HFF-Myc (cell line): ENCODE measurements around the gene ZNRF1.
"Not testable (repeated sequence)": the region's sequence is repeated elsewhere in the genome, so short reads cannot be mapped to it uniquely, and the experiment has no call there.

Experiments
- DNase-seq: peaks from one replicate; pipeline ENCODE4 v3.0.0-alpha.2; 2011; ENCODE audit warnings: low read depth; ENCODE audit errors: extremely low read depth
- H3K4me3 ChIP-seq: replicated peaks from 2 replicates; pipeline ENCODE4 v1.5.1; 2011; ENCODE audit warnings: low read depth, mild to moderate bottlenecking, control low read depth, low read length
- CTCF ChIP-seq: IDR thresholded peaks from 2 replicates; pipeline ENCODE4 v1.5.1; 2012; ENCODE audit warnings: mild to moderate bottlenecking, low read depth, low read length, control low read depth; ENCODE audit errors: missing control alignments

Gene ZNRF1

GRCh38 chr16:75019586-75019985 is 20.8 kb downstream of the ZNRF1 start:
- no peak for DNase-seq
- no peak overlapping the region for H3K4me3 ChIP-seq
- no peak for TF ChIP-seq CTCF

- no peak for DNase-seq
- no peak overlapping the region for H3K4me3 ChIP-seq
- TF ChIP-seq CTCF = no peak
Observed at GRCh38 chr16:75021410-75021809, 22.6 kb downstream of the ZNRF1 start.

GRCh38 chr16:75022567-75022966 is 23.7 kb downstream of the ZNRF1 start:
- no peak for TF ChIP-seq CTCF
- no peak for DNase-seq
- H3K4me3 ChIP-seq = no peak overlapping the region

- no peak for TF ChIP-seq CTCF
- no peak for DNase-seq
- no peak overlapping the region for H3K4me3 ChIP-seq
Observed at GRCh38 chr16:75023009-75023408, 24.2 kb downstream of the ZNRF1 start.

- TF ChIP-seq CTCF = no peak
- no peak overlapping the region for H3K4me3 ChIP-seq
- no peak for DNase-seq
Observed at GRCh38 chr16:75024182-75024581, 25.4 kb downstream of the ZNRF1 start.

- no peak for DNase-seq
- TF ChIP-seq CTCF = no peak
- H3K4me3 ChIP-seq = no peak overlapping the region
Observed at GRCh38 chr16:75024594-75024993, 25.8 kb downstream of the ZNRF1 start.

- no peak for DNase-seq
- no peak for TF ChIP-seq CTCF
- H3K4me3 ChIP-seq = no peak overlapping the region
Observed at GRCh38 chr16:75025761-75026160, 26.9 kb downstream of the ZNRF1 start.

- H3K4me3 ChIP-seq = not testable (repeated sequence)
- DNase-seq = peak; percentile 60
Observed at GRCh38 chr16:75026239-75026891, 27.5 kb downstream of the ZNRF1 start.
